Panc1 (cell line): Measurements from ENCODE around the gene LRMDA. TPM values are rescaled to one million over a fixed set of nuclear protein-coding genes. Genes with fewer than 3 reads are reported as not detected.

Source experiments
- ATAC-seq: fragments of 200-7000 bp; cut with Tn5 transposase; 2 replicates; pipeline ENCODE4 v1.9.1; 2020; ENCODE audit warnings: mild to moderate bottlenecking, moderate library complexity
- BruUV-seq: library from RNA; stranded (reverse); fragments of 400-500 nt; replicated peaks from 2 replicates; lab custom pipeline; 2021; lab: Mats Ljungman, UMichigan
- CTCF ChIA-PET: fragments of 300-600 bp; sonication (Branson Sonifier 250); formaldehyde crosslinking; loops from one replicate; lab custom pipeline; 2022; ENCODE audit warnings: antibody characterized with exemption; lab: Charles Lee
- POLR2A ChIA-PET: fragments of 300-600 bp; sonication (Branson Sonifier 250); formaldehyde crosslinking; loops from one replicate; lab custom pipeline; 2022; ENCODE audit warnings: antibody characterized with exemption; lab: Charles Lee
- DNase-seq: peaks from one replicate; pipeline ENCODE4 v3.0.0-alpha.2; 2010; ENCODE audit warnings: low read depth, low spot score
- H3K27ac ChIP-seq: 2 replicates; pipeline ENCODE4 v1.5.1; 2011; ENCODE audit warnings: mild to moderate bottlenecking, low read length, inconsistent platforms
- H3K27me3 ChIP-seq: fragments of 200-500 bp; sonication (Bioruptor generic); 2 replicates; pipeline ENCODE4 v1.6.0; 2014; ENCODE audit warnings: low read length, inconsistent platforms; ENCODE audit not compliant: control insufficient read depth, insufficient read depth
- H3K36me3 ChIP-seq: fragments of 200-500 bp; sonication (Bioruptor generic); 2 replicates; pipeline ENCODE4 v1.5.1; 2014; ENCODE audit warnings: inconsistent platforms, mild to moderate bottlenecking, low read length, moderate library complexity; ENCODE audit not compliant: control insufficient read depth, insufficient read depth
- H3K4me1 ChIP-seq: 2 replicates; pipeline ENCODE4 v1.5.1; 2011; ENCODE audit warnings: inconsistent platforms, mild to moderate bottlenecking, low read length, moderate library complexity; ENCODE audit not compliant: control insufficient read depth, insufficient read depth
- H3K4me3 ChIP-seq, 2 experiments: 2 replicates each; pipeline ENCODE4 v1.5.1; 2011 to 2012; ENCODE audit warnings: low read depth in 2 of 2, low read length in 2 of 2, mild to moderate bottlenecking in 2 of 2, inconsistent platforms in 1 of 2, moderate library complexity in 1 of 2
- H3K9me3 ChIP-seq: fragments of 200-500 bp; sonication (Bioruptor generic); 2 replicates; pipeline ENCODE4 v1.5.1; 2014; ENCODE audit warnings: low read depth, mild to moderate bottlenecking, inconsistent platforms, low read length, moderate library complexity; ENCODE audit not compliant: control insufficient read depth, insufficient read depth
- CTCF ChIP-seq: fragments of 450-650 bp; IDR thresholded peaks from 2 replicates; pipeline ENCODE4 v1.5.1; 2017; ENCODE audit warnings: mild to moderate bottlenecking
- POLR2AphosphoS5 ChIP-seq: IDR thresholded peaks from 2 replicates; pipeline ENCODE4 v1.6.1; 2012; ENCODE audit warnings: mild to moderate bottlenecking, low read depth, low read length, moderate library complexity
- REST ChIP-seq, 2 experiments: IDR thresholded peaks; 2 replicates each; pipeline ENCODE4 v1.6.1; 2011 to 2012; ENCODE audit warnings: low read depth in 2 of 2, control low read depth in 1 of 2, low read length in 1 of 2, mild to moderate bottlenecking in 1 of 2, moderate library complexity in 1 of 2; ENCODE audit not compliant: insufficient read depth in 1 of 2
- SIN3A ChIP-seq: IDR thresholded peaks from 2 replicates; pipeline ENCODE4 v1.6.1; 2012; ENCODE audit warnings: low read depth, mild to moderate bottlenecking, low read length, moderate library complexity, borderline replicate concordance; ENCODE audit not compliant: insufficient read depth
- TCF7L2 ChIP-seq: IDR thresholded peaks from 2 replicates; pipeline ENCODE4 v1.6.1; 2011; ENCODE audit warnings: mild to moderate bottlenecking, low read depth, low read length, inconsistent platforms
- in situ Hi-C: cut with HindIII; loops from 2 replicates; pipeline ENCODE4 v1.10.0; 2016; ENCODE audit warnings: low sequenced_read_pairs, low pct_unique_long_range_greater_than_20kb
- intact Hi-C: fragments of 100-400 bp; cut with micrococcal nuclease; formaldehyde crosslinking; loops from one replicate; pipeline ENCODE4 v1.10.0; 2022; ENCODE audit not compliant: unreplicated experiment
- total RNA-seq: library from RNA; stranded (reverse); gene quantifications from one replicate; pipeline ENCODE4 v1.2.1, GENCODE V29; 2021; ENCODE audit not compliant: unreplicated experiment

Gene LRMDA
- total RNA-seq, 1 experiment from 2014 or later = 1.2 TPM

GRCh38 chr10:76080451-76080850 is 649.0 kb downstream of the LRMDA start:
- intact Hi-C loops = no loop called here
- CTCF ChIA-PET = no interaction called here
- H3K4me3 ChIP-seq = no peak overlapping the region
- H3K36me3 ChIP-seq = no peaks in the 10 kb centered on the region
- H3K27ac ChIP-seq = no peak overlapping the region
- H3K27me3 ChIP-seq = no peaks in the 10 kb centered on the region
- no peaks in the 10 kb centered on the region for H3K4me1 ChIP-seq
- BruUV-seq = no TSS peak
- H3K9me3 ChIP-seq = no peaks in the 10 kb centered on the region
- TF ChIP-seq CTCF (no peak), REST (IDR thresholded peaks at IDR 0.05; ENCODE audit: insufficient read depth in 1 of 2, low read depth in 2 of 2, low read length in 1 of 2) (no peak), POLR2AphosphoS5 (no peak), SIN3A (no peak), TCF7L2 (no peak)
- DNase-seq (no peak), ATAC-seq (no peak)
- in situ Hi-C loops = no loop called here
- POLR2A ChIA-PET = no interaction called here

- in situ Hi-C loops = no loop called here
- CTCF ChIA-PET = no interaction called here
These were observed 649.6 kb downstream of the LRMDA start for GRCh38 chr10:76080991-76081390.

GRCh38 chr10:76082232-76082631 is 650.8 kb downstream of the LRMDA start:
- no peak overlapping the region for H3K4me3 ChIP-seq
- H3K27me3 ChIP-seq = 0 out of 2 replicates have a peak, but pooled peaks cover 3% of the 10 kb centered on the region
- no peak for ATAC-seq
- ChIA-PET CTCF (no interaction called here), POLR2A (no interaction called here)
- H3K4me1 ChIP-seq = no peaks in the 10 kb centered on the region
- H3K9me3 ChIP-seq = no peaks in the 10 kb centered on the region
- no peak overlapping the region for H3K27ac ChIP-seq
- DNase-seq = no peak
- no peaks in the 10 kb centered on the region for H3K36me3 ChIP-seq
- TF ChIP-seq CTCF = no peak
- no peak for TF ChIP-seq SIN3A
- no peak for TF ChIP-seq TCF7L2
- TF ChIP-seq REST (IDR thresholded peaks at IDR 0.05; ENCODE audit: insufficient read depth in 1 of 2, low read depth in 2 of 2, low read length in 1 of 2) = no peak
- no peak for TF ChIP-seq POLR2AphosphoS5
- intact Hi-C loops (no loop called here), in situ Hi-C loops (no loop called here)
- BruUV-seq = no TSS peak

More at GRCh38 chr10:76080991-76081390, 649.6 kb downstream of the LRMDA start:
- Histone ChIP-seq H3K9me3 (no peaks in the 10 kb centered on the region), H3K4me3 (no peak overlapping the region), H3K27ac (no peak overlapping the region), H3K27me3 (no peaks in the 10 kb centered on the region), H3K4me1 (no peaks in the 10 kb centered on the region), H3K36me3 (no peaks in the 10 kb centered on the region)
- no peak for ATAC-seq
- no TSS peak for BruUV-seq
- POLR2A ChIA-PET = no interaction called here
- TF ChIP-seq POLR2AphosphoS5 = no peak
- DNase-seq = no peak
- intact Hi-C loops = no loop called here
